NCI-H128 (cell line): ENCODE data around the gene ADAMTS2.

Experiments
- DNase-seq: peaks from one replicate; lab custom pipeline; 2025; ENCODE audit not compliant: unreplicated experiment; lab: John Stamatoyannopoulos, UW

Gene ADAMTS2

DNA sequence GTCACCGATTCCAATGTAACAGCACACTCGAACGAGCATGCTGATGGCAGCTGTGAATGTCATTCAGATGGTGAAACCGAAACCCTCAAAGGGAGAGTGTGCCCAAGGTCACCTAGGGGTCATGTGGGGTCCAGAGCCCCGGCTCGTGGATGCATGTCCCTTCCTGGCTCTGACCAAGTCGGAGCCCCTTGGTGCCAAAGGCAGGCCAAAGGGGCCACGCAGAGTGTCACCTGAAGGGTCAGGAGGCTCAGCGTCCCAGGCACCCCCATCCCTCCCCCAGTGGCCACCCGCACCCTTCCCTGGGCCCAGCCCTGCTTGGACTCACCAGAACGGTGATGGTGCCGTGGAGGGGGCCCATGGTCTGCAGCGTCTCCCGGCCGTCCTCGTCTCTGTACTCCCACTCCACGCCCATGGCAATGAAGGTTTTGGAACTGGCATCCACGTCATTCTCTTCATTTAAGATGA is 215.6 kb downstream of the ADAMTS2 start:
- DNase-seq, result no peak

DNA sequence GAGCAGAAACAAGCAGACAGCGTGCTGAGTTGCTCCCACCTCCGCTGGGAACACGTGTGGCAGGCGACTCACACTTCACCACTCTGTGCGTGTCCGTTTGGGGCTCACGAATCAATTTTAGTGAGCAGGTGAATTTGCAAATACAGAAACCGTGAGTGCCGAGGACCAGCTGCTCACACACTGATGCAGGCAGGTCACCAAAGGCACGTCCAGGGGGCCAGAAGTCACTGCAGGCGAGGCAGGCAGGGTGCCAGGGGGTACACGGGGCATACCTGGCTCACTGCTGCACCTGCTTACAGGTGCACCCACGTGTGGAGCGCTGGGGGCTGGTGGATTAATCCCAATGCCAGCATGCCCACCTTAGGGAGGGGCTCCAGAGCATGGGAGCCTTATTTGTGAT is 216.3 kb downstream of the ADAMTS2 start:
- no peak for DNase-seq

DNA sequence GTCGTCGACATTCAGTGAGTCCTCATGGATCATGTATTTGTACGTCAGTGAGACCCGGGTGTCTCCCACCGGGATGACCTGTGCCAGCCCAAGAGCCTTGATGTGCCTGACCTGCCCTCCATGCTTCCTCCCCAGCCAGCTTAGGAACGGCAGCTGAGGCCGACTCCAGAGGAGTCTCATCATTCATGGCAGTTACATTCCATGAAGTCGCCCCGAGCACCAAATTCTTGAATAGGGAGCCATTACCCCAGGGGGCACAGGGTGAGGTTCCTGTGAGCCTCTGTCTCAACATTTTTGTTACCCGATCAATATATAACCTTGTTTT is 217.3 kb downstream of the ADAMTS2 start:
- no peak for DNase-seq

DNA sequence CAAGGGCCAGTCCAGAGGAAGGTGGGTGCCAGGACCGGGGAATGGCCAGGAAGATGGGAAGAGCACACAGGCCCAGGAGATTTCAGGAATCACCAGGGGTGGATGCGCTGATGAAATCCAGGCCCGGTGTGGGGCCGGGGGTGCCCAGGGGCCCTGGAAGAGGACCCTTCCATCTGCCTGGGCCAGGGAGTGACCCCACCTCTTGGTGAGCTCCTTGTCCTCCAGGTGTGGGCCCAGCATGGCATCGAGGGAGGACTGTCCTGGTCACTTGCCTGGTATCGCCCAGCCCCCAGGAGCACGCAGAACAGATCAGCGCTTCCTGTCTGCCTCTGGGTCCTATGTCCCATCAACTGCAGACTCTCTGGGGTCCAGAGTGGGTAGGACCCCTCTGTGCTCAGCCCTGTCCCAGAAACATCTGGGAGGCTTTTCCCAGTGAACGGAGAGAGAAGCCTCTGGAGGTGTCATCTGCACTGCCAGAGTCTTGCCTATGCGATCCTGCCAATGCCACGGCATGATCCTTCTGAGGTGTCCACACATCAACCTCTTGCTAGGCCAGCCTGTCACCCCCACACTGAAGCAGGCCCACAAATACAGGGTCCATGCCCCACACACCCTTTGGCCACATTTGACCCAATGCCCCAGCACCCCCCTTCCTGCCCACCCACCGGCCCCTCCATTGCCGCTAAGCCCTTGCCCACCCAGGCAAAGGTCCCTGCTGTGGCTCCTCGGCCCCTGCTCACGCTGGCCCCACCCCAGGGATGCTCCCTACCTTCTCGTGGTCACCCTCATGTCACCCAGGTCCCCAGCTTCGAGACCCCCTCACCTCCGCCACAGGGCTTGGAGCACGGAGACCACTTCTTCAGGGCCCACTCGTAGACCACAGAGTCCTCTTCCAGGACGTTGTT is 217.9 kb downstream of the ADAMTS2 start:
- no peak for DNase-seq

DNA sequence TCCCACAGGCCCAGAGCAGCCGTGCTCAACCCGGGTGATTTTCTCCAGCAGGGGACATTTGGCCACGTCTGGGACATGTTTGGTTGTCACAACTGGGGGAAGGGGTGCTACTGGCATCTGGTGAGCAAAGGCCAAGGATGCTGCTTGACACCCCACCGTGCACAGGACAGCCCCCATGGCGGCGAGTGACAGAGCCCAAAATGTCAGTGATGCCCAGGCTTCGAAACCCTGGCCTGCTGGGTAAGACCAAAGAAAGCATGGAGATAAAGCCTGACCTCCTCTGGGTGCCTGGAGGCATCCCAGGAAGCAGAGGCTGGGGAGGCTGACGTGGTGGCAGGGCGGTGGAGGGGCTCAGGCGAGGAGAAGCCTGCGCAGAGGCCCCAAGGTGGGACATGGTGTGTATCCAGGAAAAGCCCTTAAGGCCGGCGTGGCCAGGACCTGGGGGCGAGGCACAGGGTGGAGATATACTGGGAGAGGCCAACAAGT is 218.7 kb downstream of the ADAMTS2 start:
- DNase-seq, result no peak

DNA sequence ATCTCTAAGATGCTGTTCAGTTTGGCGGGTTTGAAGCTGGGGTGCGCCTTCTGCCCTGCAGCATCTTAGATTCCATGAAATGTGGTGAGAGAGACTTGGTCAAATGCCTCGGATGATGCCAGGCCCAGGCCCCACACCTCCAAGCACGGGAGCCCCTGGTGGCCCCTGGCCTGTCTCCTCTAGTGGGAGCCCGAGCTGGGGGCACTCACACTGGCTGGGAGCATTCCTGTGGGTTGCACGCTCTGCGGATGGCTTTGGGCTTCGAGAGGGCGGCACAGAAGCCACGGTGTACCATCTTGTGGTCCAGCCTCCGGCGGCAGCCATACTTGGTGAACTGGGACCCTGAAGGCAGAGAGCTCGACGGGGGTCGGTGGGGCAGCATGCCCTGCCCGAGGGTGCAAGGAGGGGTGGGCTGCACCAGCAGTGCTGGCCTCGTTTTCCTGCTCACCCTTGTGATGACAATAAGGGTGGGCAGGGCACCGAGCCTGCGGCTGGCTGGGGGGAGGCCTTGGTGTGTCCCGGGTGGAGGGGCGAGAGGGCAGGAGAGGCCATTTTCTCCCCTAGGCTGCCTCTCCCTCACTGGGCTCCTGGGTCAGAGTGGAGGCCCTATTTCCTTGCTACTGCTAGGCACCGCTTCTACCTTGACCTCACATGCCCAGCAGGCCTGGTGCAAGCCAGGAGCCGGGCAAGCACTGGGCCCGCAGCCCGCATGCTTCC is 219.3 kb downstream of the ADAMTS2 start:
- no peak for DNase-seq

DNA sequence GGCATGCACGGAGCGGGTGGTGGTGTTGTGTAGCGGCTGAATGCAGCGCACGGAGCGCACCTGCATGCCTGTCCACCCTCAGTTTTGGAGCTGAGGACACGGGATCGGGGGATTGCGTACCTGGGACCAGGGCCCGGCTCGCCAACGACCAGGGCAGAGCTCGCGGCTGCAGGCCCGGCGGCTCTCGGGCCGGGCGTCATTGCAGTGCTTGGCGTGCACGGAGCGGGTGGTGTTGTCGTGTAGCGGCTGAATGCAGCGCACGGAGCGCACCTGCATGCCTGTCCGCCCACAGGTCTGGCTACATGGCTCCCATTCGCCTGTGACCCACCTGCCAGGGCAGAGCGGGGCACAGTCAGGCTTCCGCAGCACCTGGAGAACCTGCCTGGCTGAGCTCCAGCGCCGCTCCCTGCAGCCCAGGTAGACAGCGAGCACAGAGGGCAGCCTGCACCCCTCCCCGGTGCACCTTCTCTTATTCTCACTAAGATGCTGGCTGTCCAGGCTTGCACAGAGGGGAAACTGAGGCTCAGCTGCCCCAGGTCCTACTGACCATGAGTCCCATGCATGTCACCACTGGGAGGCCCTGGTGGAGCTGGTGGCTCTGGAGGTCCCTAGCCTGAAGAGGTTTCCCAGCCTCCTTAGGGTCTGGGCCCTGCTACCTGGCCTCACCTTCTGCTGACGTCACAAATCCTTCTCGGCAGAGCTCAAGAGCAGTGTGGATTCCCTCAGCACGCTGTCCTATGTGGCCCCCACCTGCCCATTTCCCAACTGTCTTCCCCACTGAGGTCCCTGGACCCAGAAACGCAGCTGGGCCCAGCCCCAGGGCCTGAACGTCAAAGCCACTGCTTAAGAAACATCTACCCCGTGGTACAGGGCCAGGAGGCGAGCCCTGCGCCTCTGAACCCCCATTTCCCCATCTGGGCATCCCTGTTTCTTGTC is 220.1 kb downstream of the ADAMTS2 start:
- no peak for DNase-seq

DNA sequence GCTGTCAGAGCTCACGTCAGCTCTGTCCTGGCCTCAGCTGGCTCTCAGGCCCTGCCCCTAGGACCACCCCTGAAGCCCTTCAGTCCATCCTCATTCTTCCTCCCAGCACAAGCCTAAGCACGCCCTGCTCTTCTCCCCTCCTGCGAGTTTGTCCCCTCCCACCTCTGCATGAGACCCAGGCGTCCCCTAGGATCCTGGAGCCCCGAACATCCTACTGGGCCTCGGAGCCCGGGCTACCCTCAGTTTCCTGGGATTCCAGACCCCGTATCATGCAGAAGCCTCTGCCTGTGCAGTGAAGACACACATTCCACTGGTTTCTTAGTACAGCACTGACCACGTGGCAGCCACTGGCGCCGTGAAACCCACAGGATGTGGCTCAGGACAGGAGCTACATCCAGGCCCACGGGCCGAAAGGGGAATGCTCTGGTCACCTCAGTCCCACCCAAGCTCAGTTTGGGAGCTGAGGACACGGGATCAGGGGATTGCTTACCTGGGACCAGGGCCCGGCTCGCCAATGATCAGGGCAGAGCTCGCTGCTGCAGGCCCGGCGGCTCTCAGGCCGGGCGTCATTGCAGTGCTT is 220.9 kb downstream of the ADAMTS2 start:
- no peak for DNase-seq

DNA sequence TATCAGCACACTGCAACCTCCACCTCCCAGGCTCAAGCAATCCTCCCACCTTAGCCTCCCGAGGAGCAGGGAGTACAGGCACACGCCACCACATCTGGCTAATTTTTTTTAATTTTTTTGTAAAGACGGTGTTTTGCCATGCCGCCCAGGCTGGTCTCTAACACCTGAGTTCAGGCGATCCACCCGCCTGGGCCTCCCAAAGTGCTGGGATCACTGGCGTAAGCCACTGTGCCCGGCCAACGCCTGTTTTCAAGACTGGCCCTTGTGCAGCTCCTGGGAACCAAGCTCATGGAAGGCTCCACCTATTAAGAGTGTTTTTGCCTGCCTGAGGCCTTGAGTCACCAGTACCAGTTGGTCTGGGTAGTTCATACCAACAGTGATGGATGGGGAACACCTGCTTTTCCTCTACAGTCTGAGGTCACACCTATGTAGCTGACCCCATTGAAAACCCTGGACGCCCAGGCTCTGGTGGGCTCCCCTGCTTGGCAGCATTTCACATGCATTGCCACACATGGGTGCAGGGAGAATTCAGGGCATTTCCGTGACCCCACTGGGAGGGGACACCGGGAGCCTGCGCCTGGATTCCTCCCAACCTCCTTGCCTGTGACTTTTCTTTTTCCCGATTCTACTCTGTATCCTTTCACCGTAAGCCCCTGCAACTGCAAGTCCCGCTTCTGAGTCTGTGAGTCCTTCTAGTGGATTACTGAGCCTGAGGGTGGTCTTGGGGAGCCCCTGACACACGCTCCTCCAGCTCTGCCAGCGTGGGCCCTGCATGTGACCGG is 221.6 kb downstream of the ADAMTS2 start:
- no peak for DNase-seq

DNA sequence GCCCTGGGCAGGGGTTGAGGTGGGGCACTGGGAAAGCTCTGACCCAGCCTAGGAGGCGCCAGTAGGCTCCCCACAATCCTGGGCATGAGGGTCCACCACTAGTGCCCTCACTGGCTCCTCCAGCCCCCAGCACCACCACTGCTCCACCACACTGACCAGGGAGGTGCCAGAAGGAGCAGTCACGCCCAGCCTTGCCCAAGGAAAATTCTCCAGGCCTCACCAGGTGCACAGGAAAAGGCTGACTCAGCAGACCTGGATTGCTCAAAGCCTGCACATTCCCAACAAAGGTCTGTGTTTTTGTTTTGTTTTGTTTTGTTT is 222.2 kb downstream of the ADAMTS2 start:
- no peak for DNase-seq

DNA sequence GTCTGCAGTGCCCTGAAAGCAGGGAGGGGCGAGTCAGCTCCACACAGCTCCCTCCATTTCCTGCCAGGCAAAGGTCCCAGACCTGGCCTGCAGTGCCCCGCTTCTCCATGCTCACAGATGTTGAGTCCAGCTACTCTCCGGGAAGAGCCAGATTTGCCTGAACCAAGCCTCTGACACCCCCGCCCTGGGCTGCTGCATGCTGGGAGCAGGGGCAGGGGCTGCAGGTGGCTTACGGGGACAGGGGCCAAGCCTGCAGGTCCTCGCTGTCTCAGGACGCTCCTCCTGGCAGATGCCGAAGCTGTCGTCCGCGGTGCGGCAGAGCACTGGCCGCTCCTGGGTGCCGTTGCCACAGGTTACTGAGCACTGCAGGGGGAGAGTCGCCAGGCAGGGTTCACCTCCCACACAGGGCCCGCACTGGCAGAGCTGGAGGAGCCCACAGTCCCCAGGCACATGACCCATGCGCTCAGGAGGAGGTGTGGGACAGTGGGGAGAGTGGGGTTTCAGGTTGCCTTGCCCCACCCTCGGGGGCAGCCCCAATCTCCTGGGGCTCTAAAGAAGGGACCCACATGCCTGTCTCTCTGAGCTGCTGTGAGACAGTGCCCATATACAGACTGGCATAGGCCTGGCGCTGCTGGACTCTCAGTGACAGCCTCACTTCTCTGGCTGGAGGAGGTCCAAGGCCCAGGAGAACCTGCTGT is 222.7 kb downstream of the ADAMTS2 start:
- DNase-seq, result no peak

DNA sequence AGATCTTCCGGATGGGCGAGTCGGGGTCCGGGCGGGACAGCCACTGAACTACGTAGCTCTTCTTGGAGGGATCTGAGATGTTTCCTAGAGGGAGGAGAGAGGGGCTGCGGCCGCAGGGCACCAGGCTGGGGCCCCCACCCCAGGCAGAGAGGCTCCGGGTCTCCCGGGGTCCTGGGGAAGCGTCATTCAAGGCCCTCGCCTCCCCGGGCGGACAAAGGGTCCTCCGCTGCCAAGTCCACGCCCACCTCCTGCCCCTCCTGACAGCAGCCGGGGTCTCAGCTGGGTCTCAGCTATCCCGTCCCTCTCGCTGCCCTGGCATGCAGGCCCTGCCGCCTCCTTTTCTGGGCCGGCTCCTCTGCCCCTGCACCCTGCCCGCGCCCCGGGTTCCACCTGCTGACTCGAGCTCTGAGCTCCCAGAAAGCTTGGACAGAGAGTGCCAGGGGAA is 223.6 kb downstream of the ADAMTS2 start:
- no peak for DNase-seq

DNA sequence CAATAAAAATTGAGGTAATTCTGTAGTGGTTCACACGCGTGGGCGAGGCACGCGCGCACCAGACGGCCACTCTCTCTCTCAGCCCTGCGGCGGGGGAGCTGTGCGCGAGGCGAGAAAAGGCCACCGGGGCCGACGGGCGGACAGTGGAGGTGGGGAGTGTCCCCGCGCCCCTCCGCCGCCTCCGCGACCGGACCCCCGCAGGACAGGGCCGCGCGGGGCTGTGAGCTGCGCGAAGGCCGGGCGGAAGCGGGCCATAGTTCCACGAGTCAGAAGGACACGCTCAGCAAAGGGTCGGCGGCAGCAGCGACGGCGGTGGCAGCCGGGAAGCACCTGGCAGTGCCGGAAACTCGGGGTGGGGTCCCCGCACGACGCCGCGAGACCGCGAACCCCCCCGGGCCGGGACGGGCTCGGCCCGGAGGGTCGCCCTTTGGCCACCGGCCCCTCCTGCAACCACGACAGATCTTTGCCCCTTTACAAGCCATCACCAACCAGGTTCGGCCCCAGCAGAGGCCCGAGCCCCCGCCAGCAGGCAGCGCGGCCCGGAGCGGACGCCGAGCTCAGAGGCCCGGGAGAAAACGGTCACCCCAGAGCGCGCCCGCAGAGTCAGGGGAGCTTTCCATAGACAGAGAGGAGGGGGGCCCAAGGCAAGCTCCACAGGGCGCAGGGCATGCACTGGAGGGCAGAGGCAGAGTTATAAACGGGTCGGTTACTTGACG is 224.2 kb downstream of the ADAMTS2 start:
- DNase-seq, result no peak

DNA sequence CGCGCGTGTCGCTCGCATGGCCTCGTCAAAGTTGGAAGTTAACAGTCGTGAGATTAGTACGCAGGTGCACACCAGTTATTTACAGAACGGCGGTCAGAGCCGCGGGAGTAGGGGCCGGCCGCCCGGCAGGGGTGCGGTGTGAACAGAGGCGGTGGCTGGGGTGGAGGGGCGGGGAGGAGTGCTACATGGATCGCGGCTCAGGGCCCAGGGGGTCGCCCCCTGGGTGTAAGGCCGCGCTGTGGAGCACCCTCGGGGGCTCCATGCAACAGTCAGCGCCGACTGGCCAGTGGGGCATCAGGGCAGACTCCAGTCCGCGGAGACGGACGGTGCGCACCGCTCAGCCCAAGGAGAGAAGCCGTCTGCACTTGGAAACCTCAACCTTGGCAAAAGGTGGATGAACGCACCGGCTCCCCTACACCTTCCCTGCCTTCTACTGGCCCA is 224.8 kb downstream of the ADAMTS2 start:
- DNase-seq, result no peak

DNA sequence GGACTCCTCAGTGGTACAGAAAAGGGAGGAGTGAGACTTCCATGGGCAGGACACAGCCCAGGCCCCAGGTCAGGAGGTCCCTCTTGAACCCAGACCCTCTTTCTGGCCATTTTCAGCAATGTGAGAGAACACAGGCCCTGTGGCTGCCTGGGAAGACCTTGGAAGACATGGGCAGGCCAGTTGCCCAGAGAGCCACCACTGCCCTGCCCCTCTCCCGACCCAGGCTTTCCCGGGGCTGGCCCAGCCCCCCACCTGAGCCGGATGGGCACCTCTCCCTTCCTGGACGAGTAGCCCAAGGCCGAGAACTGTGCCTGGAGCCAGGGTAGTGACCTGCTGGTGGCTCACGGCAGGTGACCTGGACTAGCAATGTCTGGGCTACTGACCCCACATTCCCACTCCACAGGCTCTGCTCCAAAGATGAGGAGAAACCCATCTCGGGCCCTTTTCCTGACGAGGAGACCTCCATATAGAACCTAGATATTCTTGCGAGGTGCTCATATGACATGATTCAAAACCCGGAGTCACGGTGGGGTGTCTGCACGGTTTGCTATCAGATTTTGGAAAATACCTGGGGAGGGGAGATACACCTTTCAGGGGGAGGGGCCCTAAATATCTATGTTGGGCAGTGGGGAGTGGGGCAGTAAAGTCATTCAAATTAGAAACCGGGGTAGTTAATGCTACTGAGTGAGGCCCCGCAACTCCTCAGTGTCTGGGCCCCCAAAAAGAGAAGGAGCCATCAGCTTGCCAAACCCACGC is 225.7 kb downstream of the ADAMTS2 start:
- DNase-seq, result no peak

DNA sequence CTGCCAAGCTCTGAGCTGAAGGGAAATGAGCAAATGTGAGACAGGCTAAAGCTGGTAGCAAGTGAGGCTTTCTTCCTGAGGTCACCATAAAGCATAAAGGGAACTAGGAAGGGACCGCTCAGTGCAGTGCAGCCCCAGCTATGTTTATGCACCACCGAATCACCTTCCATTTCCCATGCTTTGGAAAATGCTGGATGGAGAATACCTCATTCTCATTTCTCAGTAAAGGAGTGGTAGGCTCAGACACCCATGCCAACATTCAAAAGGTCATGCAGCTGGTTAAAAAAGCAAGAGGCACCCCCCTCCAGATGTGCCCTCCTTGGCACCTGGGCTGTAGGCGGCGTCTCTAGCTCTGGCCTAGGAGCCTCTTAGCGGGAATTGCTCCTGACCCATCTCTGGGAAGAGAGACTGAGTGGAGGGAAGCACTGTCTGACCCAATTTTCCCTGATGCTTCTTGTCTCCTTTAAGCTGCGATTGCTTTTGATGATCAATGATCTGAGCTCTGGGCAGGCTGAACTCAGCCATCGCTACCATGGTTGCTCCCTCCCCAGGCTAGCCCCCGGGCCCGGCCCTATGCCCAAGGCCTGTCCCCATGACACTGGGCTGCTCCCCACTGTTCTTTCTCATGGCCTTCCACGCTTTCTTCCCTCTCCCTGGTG is 226.4 kb downstream of the ADAMTS2 start:
- no peak for DNase-seq

DNA sequence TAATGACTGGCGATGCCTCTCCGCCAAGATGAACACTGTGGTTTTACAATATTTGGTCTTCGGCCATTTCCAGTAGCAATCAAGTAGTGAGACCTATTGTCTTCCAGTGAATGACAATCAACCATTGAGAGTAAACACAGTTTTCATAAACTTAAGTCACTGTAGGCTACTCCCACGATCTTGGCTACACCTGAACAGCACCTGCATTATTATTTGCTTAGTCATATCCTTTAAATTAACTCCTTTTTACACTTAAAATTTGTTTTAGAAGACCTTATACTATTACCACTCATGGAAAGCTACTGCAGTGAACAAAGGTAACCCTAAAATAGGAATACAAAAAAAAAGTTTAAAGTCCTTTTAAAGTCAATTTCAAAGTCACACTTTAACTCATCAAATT is 226.9 kb downstream of the ADAMTS2 start:
- no peak for DNase-seq
